Measurements from ENCODE around the gene GOLGA7B. TPM values are rescaled to one million over a fixed set of nuclear protein-coding genes. Genes with fewer than 3 reads are reported as not detected.

Gene GOLGA7B
- total and polyA plus RNA-seq, 2 donors (not counting 3 experiments of a cell fraction or from before 2014, with no cell fraction given): 0.03 TPM; not detected in 1

GRCh38 chr10:97814996-97815395, 34.6 kb upstream of the GOLGA7B start:
- POLR2A ChIA-PET: no interaction called here
- no peaks in the 10 kb centered on the region for H3K27me3 ChIP-seq (ENCODE audit: control insufficient read depth in 2 of 2, insufficient read depth in 2 of 2, low read length in 2 of 2)
- dilution Hi-C loops (cut with MboI; ENCODE audit: extremely low pct_ligation_motif_present, low sequenced_read_pairs): no loop called here
- DNase-seq (ENCODE audit: low read depth, low spot score): no peak
- H3K4me1 ChIP-seq (ENCODE audit: control insufficient read depth, extremely low read depth, insufficient read depth, low read length): no peaks in the 10 kb centered on the region
- no peak for TF ChIP-seq JUN (IDR thresholded peaks at IDR 0.05; ENCODE audit: borderline replicate concordance, insufficient read depth, insufficient read length, low read depth)
- TF ChIP-seq EZH2 (IDR thresholded peaks at IDR 0.05; ENCODE audit: borderline replicate concordance, low read depth, low read length, severe bottlenecking): no peak
- TF ChIP-seq MYC (IDR thresholded peaks at IDR 0.05; ENCODE audit: low read depth, low read length): no peak
- TF ChIP-seq FOS (IDR thresholded peaks at IDR 0.05; ENCODE audit: borderline replicate concordance, insufficient read depth, low read length): no peak
- no peak for TF ChIP-seq POLR2A (IDR thresholded peaks at IDR 0.05; ENCODE audit: low read depth, low read length)
- TF ChIP-seq POLR2AphosphoS5 (IDR thresholded peaks at IDR 0.05; ENCODE audit: insufficient read depth, low read depth, low read length): no peak
- TF ChIP-seq MAX (IDR thresholded peaks at IDR 0.05; ENCODE audit: insufficient read depth, insufficient read length): no peak
- no peak for TF ChIP-seq CTCF (IDR thresholded peaks at IDR 0.05; ENCODE audit: extremely low read depth in 1 of 2, insufficient read depth in 1 of 2, low read depth in 1 of 2, low read length in 2 of 2)
- TF ChIP-seq GATA2 (IDR thresholded peaks at IDR 0.05; ENCODE audit: insufficient read depth, insufficient read length, low read depth, low read length): no peak
- H3K9ac ChIP-seq (replicated peaks; ENCODE audit: extremely low read depth, insufficient read depth, low read length): no peak overlapping the region
- intact Hi-C loops (cut with micrococcal nuclease): no loop called here
- BruUV-seq (replicated peaks): no TSS peak
- FAIRE-seq: no peak
- CTCF ChIA-PET: no interaction called here
- H3K9me1 ChIP-seq (replicated peaks; ENCODE audit: control insufficient read depth, extremely low read depth, insufficient read depth, low read length): no peaks in the 10 kb centered on the region
- H3K4me3 ChIP-seq (replicated peaks in 1 of 3; ENCODE audit: insufficient read depth in 1 of 3, low read depth in 1 of 3, low read length in 3 of 3): no peak overlapping the region
- H4K20me1 ChIP-seq (replicated peaks; ENCODE audit: control insufficient read depth, extremely low read depth, insufficient read depth, low read length): no peaks in the 10 kb centered on the region
- H3K27ac ChIP-seq (ENCODE audit: insufficient read depth, low read depth, low read length): no peak overlapping the region
- H2AFZ ChIP-seq (ENCODE audit: low read depth, low read length): no peak overlapping the region
- no peak overlapping the region for H3K4me2 ChIP-seq (ENCODE audit: insufficient read depth, low read length)
- H3K9me3 ChIP-seq (replicated peaks; ENCODE audit: control insufficient read depth, insufficient read depth, low read length): no peaks in the 10 kb centered on the region
- H3K36me3 ChIP-seq (ENCODE audit: control insufficient read depth in 2 of 2, extremely low read depth in 1 of 2, insufficient read depth in 2 of 2, low read length in 2 of 2): no peaks in the 10 kb centered on the region
- H3K79me2 ChIP-seq (ENCODE audit: control insufficient read depth, insufficient read depth, low read length): no peaks in the 10 kb centered on the region
